Activated naive CD4-positive, alpha-beta T cell treated with anti-CD3 and anti-CD28 coated beads for 36 hours (primary cell): ENCODE data around the gene ZNF764. TPM values are rescaled to one million over a fixed set of nuclear protein-coding genes. Genes with fewer than 3 reads are reported as not detected.

ENCODE experiments used
- CTCF ChIA-PET: fragments of 350-600 bp; sonication (Branson Sonifier 250); formaldehyde crosslinking; loops from one replicate; lab custom pipeline; 2021; ENCODE audit warnings: antibody characterized with exemption; lab: Charles Lee
- DNase-seq: peaks from one replicate; pipeline ENCODE4 v3.0.0-alpha.2; 2020
- H3K27ac Mint-ChIP-seq: one replicate; pipeline ENCODE4 v1.8.0; 2021; ENCODE audit warnings: mild to moderate bottlenecking, mixed read lengths
- H3K27me3 Mint-ChIP-seq: one replicate; pipeline ENCODE4 v1.8.0; 2021; ENCODE audit warnings: low read depth, mixed read lengths
- H3K36me3 Mint-ChIP-seq: one replicate; pipeline ENCODE4 v1.8.0; 2021; ENCODE audit warnings: low read depth, mixed read lengths
- H3K4me1 Mint-ChIP-seq: one replicate; pipeline ENCODE4 v1.8.0; 2021; ENCODE audit warnings: low read depth, mixed read lengths
- H3K4me3 Mint-ChIP-seq: one replicate; pipeline ENCODE4 v1.8.0; 2021; ENCODE audit warnings: mild to moderate bottlenecking, moderate library complexity, mixed read lengths
- H3K9me3 Mint-ChIP-seq: one replicate; pipeline ENCODE4 v1.8.0; 2021; ENCODE audit warnings: mixed read lengths
- intact Hi-C: fragments of 100-400 bp; cut with micrococcal nuclease; formaldehyde crosslinking; loops from one replicate; pipeline ENCODE4 v1.15.1; 2023
- total RNA-seq, 2 experiments: library from RNA; stranded (reverse); gene quantifications; one replicate each; pipeline ENCODE4 v1.2.3, GENCODE V29; 2021

The ZNF764 gene
- total RNA-seq, 2 experiments from 2014 or later: 7.6 to 9.5 TPM

- H3K36me3 Mint-ChIP-seq: no peaks in the 10 kb centered on the region
- CTCF ChIA-PET: interaction anchor here (1.5 to 1.8 kb wide), 2 partner anchors 12 to 34 kb away, joined by 5 to 11 read pairs; no protein-coding TSS in a partner anchor
Observed at GRCh38 chr16:30569281-30569680, 11.1 kb upstream of the ZNF764 start.

DNA sequence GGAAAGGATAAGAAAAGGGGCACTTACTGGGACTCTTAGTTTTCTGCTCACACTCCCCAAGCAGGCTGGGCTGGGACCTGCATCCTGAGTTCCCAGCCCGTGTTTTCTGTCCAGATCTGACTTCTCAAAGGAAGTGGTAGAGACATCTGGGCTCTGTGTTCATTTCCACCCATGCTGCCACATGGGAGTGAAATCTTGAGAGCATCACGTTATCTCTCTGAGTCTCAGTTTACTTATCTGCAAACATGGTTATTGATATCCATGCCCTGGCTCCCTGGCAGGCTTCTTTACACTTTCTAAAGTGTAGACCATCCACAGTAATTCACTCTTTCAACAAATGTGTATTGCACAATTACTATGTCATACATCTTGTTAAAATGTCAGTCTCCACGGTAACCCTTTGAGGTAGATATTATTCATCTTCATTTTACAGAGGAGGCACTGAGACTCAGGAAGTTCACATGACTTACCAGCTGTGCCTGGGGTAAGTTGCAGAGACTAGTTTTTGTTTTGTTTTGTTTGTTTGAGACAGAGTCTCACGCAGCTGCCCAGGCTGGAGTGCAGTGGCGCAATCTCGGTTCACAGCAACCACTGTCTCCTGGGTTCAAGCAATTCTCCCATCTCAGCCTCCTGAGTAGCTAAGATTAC is 9.9 kb upstream of the ZNF764 start:
- DNase-seq: peak; percentile 77
- CTCF ChIA-PET: interaction anchor here (1.3 to 1.8 kb wide), 4 partner anchors 9 to 118 kb away, joined by 4 to 11 read pairs (median 6); partner anchors contain the start of gene ZNF764
- H3K9me3 Mint-ChIP-seq: no peaks in the 10 kb centered on the region
- intact Hi-C loops: no loop called here
- H3K27ac Mint-ChIP-seq: peak overlapping the region; percentile 96
- H3K4me3 Mint-ChIP-seq: peak overlapping the region; percentile 67
- H3K27me3 Mint-ChIP-seq: no peaks in the 10 kb centered on the region
- H3K36me3 Mint-ChIP-seq: no peaks in the 10 kb centered on the region
- H3K4me1 Mint-ChIP-seq: peaks cover 46% of the 10 kb centered on the region

More at GRCh38 chr16:30569281-30569680, 11.1 kb upstream of the ZNF764 start:
- H3K27ac Mint-ChIP-seq: peak overlapping the region; percentile 71
- DNase-seq: no peak
- intact Hi-C loops: no loop called here
- no peaks in the 10 kb centered on the region for H3K27me3 Mint-ChIP-seq
- no peak overlapping the region for H3K4me3 Mint-ChIP-seq
- peaks cover 51% of the 10 kb centered on the region for H3K4me1 Mint-ChIP-seq
- H3K9me3 Mint-ChIP-seq: no peaks in the 10 kb centered on the region

GRCh38 chr16:30567160-30567990 is 9.2 kb upstream of the ZNF764 start:
- no peaks in the 10 kb centered on the region for H3K9me3 Mint-ChIP-seq
- peak overlapping the region; percentile 34 for H3K4me3 Mint-ChIP-seq
- peaks cover 44% of the 10 kb centered on the region for H3K4me1 Mint-ChIP-seq
- H3K27ac Mint-ChIP-seq: peak overlapping the region; percentile 96
- intact Hi-C loops: no loop called here
- no peaks in the 10 kb centered on the region for H3K36me3 Mint-ChIP-seq
- CTCF ChIA-PET: interaction anchor here (1.3 to 1.8 kb wide), 4 partner anchors 9 to 117 kb away, joined by 4 to 11 read pairs (median 6); partner anchors contain the start of gene ZNF764
- no peaks in the 10 kb centered on the region for H3K27me3 Mint-ChIP-seq
- DNase-seq: peak; percentile 81

GRCh38 chr16:30566531-30566930 is 8.4 kb upstream of the ZNF764 start:
- Mint-ChIP-seq H3K4me3 (no peak overlapping the region), H3K27ac (peak overlapping the region; percentile 96), H3K27me3 (no peaks in the 10 kb centered on the region), H3K36me3 (no peaks in the 10 kb centered on the region), H3K9me3 (no peaks in the 10 kb centered on the region), H3K4me1 (peaks cover 40% of the 10 kb centered on the region)
- no peak for DNase-seq
- intact Hi-C loops: no loop called here
- CTCF ChIA-PET: interaction anchor here (1.2 to 1.3 kb wide), 3 partner anchors 31 to 117 kb away, joined by 6 to 7 read pairs (median 6); no protein-coding TSS in a partner anchor

GRCh38 chr16:30565984-30566383 is 7.8 kb upstream of the ZNF764 start:
- peak overlapping the region; percentile 6 for H3K27ac Mint-ChIP-seq
- intact Hi-C loops: no loop called here
- DNase-seq: no peak
- CTCF ChIA-PET: interaction anchor here (1.2 to 1.3 kb wide), 2 partner anchors 30 to 32 kb away, joined by 6 read pairs; no protein-coding TSS in a partner anchor
- no peak overlapping the region for H3K4me3 Mint-ChIP-seq
- H3K27me3 Mint-ChIP-seq: no peaks in the 10 kb centered on the region
- H3K36me3 Mint-ChIP-seq: no peaks in the 10 kb centered on the region
- no peaks in the 10 kb centered on the region for H3K9me3 Mint-ChIP-seq
- peaks cover 42% of the 10 kb centered on the region for H3K4me1 Mint-ChIP-seq

DNA sequence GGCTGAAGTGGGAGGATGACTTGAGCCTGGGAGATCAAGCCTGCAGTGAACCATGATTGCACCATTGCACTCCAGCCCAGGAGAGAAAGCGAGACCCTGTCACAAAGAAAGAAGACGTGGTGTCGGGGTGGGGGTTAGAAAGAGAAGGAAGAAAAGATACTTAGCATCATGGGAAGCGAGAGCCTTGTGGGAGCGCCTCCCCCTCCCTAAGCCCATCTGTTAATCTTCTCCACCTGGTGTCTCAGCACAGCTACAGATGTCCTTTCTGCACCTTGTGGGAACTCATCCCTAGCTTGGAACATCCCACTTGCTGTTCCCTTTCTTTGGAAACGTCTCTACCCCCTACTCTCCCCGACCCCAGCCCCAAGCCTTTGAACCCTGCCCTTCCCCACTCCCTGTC is 7.4 kb upstream of the ZNF764 start:
- intact Hi-C loops: no loop called here
- no peak for DNase-seq
- Mint-ChIP-seq H3K36me3 (no peaks in the 10 kb centered on the region), H3K27ac (no peak overlapping the region), H3K4me3 (no peak overlapping the region), H3K27me3 (no peaks in the 10 kb centered on the region), H3K9me3 (no peaks in the 10 kb centered on the region), H3K4me1 (peaks cover 40% of the 10 kb centered on the region)
- CTCF ChIA-PET: interaction anchor here (1.2 to 1.3 kb wide), 2 partner anchors 30 to 33 kb away, joined by 6 read pairs; no protein-coding TSS in a partner anchor

DNA sequence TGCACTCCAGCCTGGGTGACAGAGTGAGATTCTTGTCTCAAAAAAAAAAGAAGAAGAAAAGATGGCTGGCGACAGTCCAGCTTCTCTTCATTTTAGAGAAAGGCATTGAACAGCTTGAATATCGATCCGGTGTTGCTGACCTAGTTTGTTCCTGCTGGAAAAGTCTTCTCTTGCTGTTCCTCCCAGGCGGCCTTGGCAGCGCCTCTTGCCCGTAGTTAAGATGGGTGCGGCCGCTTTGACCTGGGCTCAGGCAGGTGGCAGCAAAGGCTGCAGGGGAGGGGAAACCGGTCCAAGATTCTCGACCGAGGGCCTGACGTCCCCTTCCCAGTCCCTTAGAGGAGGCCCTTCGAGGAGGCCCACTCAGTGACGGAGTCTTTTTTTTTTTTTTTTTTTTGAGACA is 3.8 kb upstream of the ZNF764 start:
- CTCF ChIA-PET: interaction anchor here (0.5 to 2.1 kb wide), 3 partner anchors 10 to 85 kb away, joined by 5 to 7 read pairs (median 5); partner anchors contain the start of genes ZNF688 and ZNF747
- intact Hi-C loops: no loop called here
- Mint-ChIP-seq H3K9me3 (no peaks in the 10 kb centered on the region), H3K27ac (no peak overlapping the region), H3K36me3 (peaks cover 4% of the 10 kb centered on the region), H3K4me3 (peak overlapping the region; percentile 76), H3K4me1 (peaks cover 22% of the 10 kb centered on the region), H3K27me3 (no peaks in the 10 kb centered on the region)
- DNase-seq: no peak

GRCh38 chr16:30561089-30561816 is 3.1 kb upstream of the ZNF764 start:
- peak; percentile 35 for DNase-seq
- CTCF ChIA-PET: interaction anchor here (0.5 to 2.1 kb wide), 5 partner anchors 11 to 712 kb away, joined by 3 to 7 read pairs (median 5); partner anchors contain the start of genes ZNF688 and ZNF747
- H3K4me3 Mint-ChIP-seq: peak overlapping the region; percentile 76
- intact Hi-C loops: no loop called here
- no peaks in the 10 kb centered on the region for H3K9me3 Mint-ChIP-seq
- peaks cover 5% of the 10 kb centered on the region for H3K36me3 Mint-ChIP-seq
- H3K4me1 Mint-ChIP-seq: peaks cover 18% of the 10 kb centered on the region
- peak overlapping the region; percentile 68 for H3K27ac Mint-ChIP-seq
- no peaks in the 10 kb centered on the region for H3K27me3 Mint-ChIP-seq

DNA sequence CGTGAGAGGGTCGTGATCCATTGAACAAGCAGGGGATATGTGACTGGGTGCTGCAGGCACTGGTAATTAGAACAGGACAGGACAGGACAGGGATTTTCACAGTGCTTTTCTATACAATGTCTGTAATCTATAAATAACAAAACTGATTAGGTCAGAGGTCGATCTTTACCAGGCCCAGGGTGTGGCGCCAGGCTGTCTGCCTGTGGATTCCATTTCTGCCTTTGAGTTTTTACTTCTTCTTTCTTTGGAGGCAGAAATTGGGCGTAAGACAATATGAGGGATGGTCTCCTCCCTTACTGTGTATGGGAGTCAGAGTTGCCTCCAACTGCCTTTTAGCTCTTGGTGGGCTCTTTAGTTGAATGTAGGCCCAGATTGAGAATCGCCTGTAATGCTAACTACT is 1.5 kb upstream of the ZNF764 start:
- CTCF ChIA-PET: no interaction called here
- peaks cover 13% of the 10 kb centered on the region for H3K36me3 Mint-ChIP-seq
- no peak overlapping the region for H3K27ac Mint-ChIP-seq
- H3K4me3 Mint-ChIP-seq: no peak overlapping the region
- no peaks in the 10 kb centered on the region for H3K27me3 Mint-ChIP-seq
- no peaks in the 10 kb centered on the region for H3K9me3 Mint-ChIP-seq
- H3K4me1 Mint-ChIP-seq: peaks cover 20% of the 10 kb centered on the region
- no peak for DNase-seq
- intact Hi-C loops: loop anchor here (2.0 to 10.0 kb wide), 3 partner anchors 25 to 365 kb away; partner anchors contain the start of genes FBXL19, SRCAP and ZNF747

DNA sequence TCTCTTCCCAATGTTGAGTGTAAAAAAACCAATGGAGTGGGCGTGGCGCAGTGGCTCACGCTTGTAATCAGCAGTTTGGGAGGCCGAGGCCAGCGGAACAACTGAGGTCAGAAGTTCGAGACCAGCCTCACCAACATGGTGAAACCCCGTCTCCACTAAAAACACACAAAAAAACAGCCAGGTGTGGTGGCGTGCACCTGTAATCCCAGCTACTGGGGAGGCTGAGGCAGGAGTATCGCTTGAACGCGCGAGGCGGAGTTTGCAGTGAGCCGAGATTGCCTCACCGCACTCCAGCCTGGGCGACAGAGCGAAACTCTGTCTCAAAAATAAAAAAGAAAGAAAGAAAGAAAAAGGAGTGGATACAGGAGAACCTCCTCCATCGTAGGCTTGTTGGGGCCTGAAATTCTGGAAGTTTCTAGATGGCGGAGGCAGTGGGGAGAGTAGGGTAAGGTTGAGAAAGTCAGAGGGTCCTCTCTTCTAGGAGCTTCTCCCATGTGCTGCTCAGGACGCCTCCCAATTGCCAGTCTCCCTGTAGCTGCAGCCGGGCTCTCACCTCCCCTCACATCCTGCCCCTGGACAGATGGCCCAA is 709 bp upstream of the ZNF764 start:
- H3K27ac Mint-ChIP-seq: peak overlapping the region; percentile 90
- intact Hi-C loops: loop anchor here (1.0 to 10.0 kb wide), 5 partner anchors 13 to 366 kb away; partner anchors contain the start of genes FBXL19, SRCAP, ZNF747 and ZNF785
- H3K4me3 Mint-ChIP-seq: peak overlapping the region; percentile 84
- no peaks in the 10 kb centered on the region for H3K27me3 Mint-ChIP-seq
- H3K4me1 Mint-ChIP-seq: peaks cover 27% of the 10 kb centered on the region
- CTCF ChIA-PET: interaction anchor here (0.8 to 2.8 kb wide), 7 partner anchors 9 to 110 kb away, joined by 3 to 17 read pairs (median 4); no protein-coding TSS in a partner anchor
- DNase-seq: no peak
- no peaks in the 10 kb centered on the region for H3K9me3 Mint-ChIP-seq
- H3K36me3 Mint-ChIP-seq: peaks cover 19% of the 10 kb centered on the region

GRCh38 chr16:30557707-30557956 is 542 bp downstream of the ZNF764 start:
- Mint-ChIP-seq H3K4me1 (peaks cover 39% of the 10 kb centered on the region), H3K36me3 (peaks cover 24% of the 10 kb centered on the region), H3K9me3 (no peaks in the 10 kb centered on the region), H3K4me3 (peak overlapping the region; percentile 84), H3K27ac (peak overlapping the region; percentile 90), H3K27me3 (no peaks in the 10 kb centered on the region)
- no peak for DNase-seq
- CTCF ChIA-PET: interaction anchor here (0.7 to 2.8 kb wide), 6 partner anchors 11 to 108 kb away, joined by 3 to 17 read pairs (median 8); no protein-coding TSS in a partner anchor
- intact Hi-C loops: loop anchor here (10.0 kb wide), 2 partner anchors 137 to 367 kb away; partner anchors contain the start of genes FBXL19 and SRCAP
